ENCODE measurements around the gene TLR7.

Gene TLR7

GRCh38 chrX:12891171-12891570 is 24.3 kb downstream of the TLR7 start:
- DNase-seq (ENCODE audit: low read depth) = no peak

DNA sequence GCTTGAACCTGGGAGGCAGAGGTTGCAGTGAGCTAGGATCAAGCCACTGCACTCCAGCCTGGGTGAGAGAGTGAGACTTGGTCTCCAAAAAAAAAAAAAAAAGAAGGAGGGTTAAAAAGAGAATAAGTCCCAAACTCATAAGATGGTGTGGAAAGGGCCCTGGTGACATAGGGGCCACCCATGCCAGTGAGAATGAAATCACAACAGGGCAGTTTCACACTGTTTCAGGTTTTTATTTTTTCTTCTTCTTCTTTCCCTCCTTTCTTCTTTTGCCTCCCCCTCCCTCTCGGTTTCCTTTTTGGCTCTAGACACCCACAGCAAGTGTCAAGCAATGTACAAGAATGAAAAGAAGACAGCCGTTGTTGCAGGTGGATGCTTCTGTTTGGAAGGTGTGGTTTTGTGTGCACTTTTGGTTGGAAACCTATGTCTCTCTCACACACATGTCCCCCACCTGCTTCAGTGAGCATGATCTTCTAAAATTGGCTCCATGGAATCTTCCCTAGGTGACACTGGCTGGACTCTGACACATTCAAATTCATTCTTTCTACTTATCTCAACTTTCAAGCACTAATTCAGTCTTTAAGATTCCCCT is 25.1 kb downstream of the TLR7 start:
- DNase-seq (ENCODE audit: low read depth) = no peak

- peak; percentile 9 for DNase-seq (ENCODE audit: low read depth)
Measured at GRCh38 chrX:12892716-12893115, 25.8 kb downstream of the TLR7 start.

DNA sequence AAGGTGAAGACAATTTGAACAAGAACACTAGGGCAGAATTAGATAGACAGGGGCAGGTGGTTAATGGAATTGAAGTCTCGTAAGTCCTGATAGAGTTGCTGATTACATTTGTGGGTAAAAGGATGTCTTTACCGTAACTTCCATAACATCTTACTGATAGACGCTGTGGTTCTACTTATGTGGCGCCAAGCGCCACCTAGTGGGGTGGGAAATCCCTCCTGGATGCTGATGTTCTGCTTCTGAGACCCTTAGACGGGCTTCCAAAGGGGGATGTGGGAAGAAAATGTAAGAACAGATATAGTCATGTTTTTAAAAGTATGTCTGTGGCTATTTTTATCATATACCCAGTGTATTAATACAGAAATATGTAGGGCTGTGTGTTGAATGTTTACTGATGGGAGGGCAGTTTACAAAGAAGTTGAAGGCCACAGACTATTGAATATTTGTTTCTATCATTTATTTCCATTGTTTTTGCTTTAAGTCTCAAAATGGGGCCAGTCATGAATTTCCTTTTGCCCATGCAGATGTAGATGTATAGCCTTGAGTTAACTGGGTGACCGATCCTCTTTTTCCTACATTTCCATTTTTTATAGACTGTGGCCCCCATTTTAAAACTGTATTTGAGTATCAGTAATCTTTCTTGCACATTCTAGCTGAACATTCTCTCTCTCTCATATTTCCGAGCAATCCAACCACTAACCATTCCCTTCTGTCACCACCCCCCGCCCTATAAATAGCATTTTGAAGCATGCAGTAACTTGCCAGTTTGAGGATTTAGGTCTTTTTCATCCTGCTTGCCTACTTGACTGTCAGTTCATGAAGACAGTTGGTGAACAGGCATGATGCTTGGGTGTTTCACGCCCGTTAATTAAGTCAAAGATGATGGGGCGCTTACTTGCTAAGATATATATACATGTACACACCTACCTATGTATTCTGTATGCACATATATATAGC is 27.5 kb downstream of the TLR7 start:
- DNase-seq (ENCODE audit: low read depth) = peak; percentile 1

DNA sequence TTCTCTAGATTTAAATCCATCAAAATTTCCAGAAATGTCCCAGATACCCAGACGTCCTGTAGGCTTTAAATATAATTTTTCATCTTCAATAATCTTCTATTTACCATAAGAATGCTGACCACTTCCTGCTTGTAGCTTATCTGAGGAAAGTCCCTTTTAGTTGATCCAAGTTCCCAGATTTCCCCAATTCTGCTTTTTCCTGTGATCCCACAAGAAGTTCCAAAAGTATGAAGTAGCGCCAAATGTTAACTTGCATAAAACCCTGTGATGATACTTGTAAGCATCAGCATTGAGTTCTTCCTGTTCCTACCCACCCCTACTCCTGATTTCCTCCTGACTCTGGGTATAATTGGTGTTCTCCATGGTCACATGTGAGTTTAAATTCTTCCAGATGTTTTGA is 29.0 kb downstream of the TLR7 start:
- DNase-seq (ENCODE audit: low read depth) = no peak

GRCh38 chrX:12896935-12897334 is 30.1 kb downstream of the TLR7 start:
- DNase-seq (ENCODE audit: low read depth) = no peak

- DNase-seq (ENCODE audit: low read depth) = no peak
Measured at GRCh38 chrX:12898073-12898472, 31.2 kb downstream of the TLR7 start.

DNA sequence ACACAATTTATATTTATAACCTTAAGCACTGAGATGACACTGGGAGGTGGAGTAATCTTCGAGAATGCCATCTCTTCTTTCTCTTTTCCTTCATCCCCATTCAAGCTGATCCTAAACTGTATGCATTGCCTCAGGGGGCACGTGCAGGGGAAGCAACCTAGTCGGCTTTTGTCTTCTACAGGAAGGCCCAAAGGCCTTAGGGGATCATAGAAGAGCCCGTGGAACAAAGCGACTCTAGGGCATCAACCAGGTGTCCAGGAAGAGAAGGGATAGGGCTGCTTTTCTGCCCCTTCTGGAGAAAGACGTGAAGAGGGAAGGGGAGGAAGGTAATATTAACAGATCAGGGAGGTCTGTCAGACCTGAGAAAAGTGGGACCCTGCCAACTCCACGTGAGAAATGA is 32.6 kb downstream of the TLR7 start:
- no peak for DNase-seq (ENCODE audit: low read depth)

DNA sequence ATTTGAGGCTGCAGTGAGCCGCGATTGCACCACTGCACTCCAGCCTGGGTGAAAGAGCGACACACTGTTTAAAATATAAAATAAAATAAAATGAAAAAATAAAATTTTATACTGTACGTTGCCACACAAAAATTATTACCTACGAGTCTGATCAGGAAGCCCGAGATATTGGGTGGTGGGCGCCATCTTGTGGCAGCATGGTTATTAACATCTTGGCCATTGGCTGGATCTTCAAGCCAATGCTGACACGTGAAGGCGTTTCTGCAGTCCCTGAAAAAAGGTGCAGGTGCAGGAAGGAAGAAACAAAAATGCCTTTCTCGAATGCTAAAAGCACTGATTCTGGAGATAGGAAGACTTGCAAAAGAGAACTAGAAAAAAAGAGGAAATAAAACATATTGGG is 34.6 kb downstream of the TLR7 start:
- peak; percentile 15 for DNase-seq (ENCODE audit: low read depth)

DNA sequence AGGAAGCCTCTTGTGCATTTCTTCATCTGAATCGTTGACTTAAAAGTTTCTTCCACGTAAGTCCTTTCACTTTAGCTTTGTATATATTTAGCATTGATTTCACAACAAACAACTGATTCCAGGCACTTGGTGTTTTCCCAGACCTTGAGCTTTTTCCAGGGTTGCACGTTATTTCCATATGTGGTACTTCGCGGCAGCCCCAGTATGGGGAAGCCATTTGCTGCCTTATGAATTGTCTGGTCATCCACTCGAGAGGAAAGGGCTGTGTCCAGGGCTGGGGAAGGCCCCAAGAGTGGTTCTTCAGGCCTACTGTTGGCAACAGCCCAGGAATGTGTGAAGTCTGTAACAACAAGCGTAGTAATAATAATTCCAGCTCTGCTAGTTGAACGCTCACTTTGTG is 36.8 kb downstream of the TLR7 start:
- DNase-seq (ENCODE audit: low read depth) = peak; percentile 74

DNA sequence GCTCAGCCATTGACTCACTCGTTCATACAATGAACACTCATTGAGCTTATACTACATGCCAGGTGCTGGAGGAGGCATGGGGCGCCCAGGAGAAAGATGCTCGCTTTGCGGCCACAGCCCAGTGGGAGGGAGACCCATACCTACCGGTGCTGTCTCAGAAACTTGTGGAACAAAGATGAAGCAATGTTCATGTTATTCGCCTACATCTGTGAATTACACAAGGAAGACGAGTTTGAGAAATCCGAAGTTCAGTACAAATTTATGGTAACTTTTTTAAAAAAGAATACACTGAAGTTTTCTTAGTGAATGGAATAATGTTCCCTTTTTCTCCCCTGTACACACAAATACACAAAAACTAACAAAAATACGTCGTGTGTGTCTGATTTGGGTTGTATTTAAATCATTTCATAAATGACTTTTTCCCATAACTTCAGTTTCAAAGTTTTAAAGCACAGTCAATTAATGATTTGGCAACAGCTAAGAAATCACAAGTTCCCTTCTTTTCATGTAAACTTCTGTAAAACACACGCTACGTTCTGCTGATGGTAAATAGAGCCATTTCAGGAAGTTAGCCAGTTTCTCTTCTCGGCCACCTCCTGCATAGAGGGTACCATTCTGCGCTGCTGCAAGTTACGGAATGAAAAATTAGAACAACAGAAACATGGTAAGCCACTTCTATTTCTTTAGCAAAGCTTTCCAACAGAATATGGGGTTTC is 39.3 kb downstream of the TLR7 start, which contains the start of gene TLR8:
Gene TLR8, plus strand, starts transcription at position 575 of the 716 bp plus-strand sequence. Its CDS starts 87 bp downstream, at position 662.
- DNase-seq (ENCODE audit: low read depth) = no peak

GRCh38 chrX:12910423-12911121 is 43.7 kb downstream of the TLR7 start:
- no peak for DNase-seq (ENCODE audit: low read depth)

DNA sequence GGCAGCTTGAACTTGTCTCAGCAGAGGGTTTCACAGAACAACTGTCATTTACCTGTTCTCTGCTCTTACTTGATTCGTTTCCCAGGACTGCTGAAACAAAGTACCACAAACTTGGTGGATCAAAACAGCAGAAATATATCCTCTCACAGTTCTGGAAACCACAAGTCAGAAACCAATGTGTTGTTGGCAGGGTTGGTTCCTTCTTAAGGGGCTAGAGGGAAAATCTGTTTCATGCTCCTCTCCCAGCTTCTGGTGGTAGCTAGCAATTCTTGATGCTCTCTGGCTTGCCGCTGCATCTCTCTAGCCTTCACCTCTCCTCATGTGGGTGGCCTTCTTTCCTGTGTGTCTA is 44.2 kb downstream of the TLR7 start:
- no peak for DNase-seq (ENCODE audit: low read depth)

DNA sequence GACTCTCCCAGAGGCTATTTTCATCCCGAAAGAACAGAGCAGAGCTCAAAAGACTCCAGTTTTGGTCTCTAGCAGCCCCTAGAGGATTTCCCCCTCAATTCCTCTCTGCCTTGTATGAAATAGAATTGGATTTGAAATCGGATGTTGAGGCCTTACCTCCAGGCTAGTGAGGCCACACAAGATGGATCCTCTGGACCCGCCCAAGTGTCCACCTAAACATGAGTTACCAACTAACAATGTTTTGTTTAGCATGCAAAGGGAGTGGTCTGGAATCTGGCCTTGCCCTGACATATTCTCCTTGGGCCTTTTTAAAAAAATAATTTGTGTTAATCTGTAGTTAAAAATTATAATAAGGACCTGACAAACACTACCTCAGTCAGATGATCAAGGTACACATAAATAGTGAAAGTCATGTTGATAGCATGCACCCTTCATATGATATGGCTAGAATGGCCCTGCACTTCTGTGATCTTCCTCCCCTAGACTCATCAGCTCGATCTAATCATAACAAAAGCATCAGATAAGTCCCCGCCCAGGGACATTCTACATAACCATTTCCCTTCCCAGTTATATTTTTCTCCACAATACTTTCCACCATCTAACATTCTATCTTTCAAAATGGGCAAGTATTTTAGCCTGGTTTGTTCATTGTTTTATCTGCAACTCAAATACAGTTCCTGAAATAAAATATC is 46.1 kb downstream of the TLR7 start:
- DNase-seq (ENCODE audit: low read depth) = no peak

- DNase-seq (ENCODE audit: low read depth) = no peak
Measured at GRCh38 chrX:12917753-12918152, 50.9 kb downstream of the TLR7 start.

DNA sequence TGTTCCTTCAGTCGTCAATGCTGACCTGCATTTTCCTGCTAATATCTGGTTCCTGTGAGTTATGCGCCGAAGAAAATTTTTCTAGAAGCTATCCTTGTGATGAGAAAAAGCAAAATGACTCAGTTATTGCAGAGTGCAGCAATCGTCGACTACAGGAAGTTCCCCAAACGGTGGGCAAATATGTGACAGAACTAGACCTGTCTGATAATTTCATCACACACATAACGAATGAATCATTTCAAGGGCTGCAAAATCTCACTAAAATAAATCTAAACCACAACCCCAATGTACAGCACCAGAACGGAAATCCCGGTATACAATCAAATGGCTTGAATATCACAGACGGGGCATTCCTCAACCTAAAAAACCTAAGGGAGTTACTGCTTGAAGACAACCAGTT is 52.2 kb downstream of the TLR7 start:
- DNase-seq (ENCODE audit: low read depth) = no peak

- DNase-seq (ENCODE audit: low read depth) = no peak
Measured at GRCh38 chrX:12919620-12920019, 52.7 kb downstream of the TLR7 start.

- no peak for DNase-seq (ENCODE audit: low read depth)
Measured at GRCh38 chrX:12920990-12921389, 54.1 kb downstream of the TLR7 start.

GRCh38 chrX:12921886-12922598 is 55.2 kb downstream of the TLR7 start:
- peak; percentile 19 for DNase-seq (ENCODE audit: low read depth)

DNA sequence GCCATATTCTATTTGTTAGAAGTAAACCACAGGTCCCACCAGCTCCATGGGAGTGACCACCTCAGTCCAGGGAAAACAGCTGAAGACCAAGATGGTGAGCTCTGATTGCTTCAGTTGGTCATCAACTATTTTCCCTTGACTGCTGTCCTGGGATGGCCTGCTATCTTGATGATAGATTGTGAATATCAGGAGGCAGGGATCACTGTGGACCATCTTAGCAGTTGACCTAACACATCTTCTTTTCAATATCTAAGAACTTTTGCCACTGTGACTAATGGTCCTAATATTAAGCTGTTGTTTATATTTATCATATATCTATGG is 55.7 kb downstream of the TLR7 start:
- DNase-seq (ENCODE audit: low read depth) = no peak

DNA sequence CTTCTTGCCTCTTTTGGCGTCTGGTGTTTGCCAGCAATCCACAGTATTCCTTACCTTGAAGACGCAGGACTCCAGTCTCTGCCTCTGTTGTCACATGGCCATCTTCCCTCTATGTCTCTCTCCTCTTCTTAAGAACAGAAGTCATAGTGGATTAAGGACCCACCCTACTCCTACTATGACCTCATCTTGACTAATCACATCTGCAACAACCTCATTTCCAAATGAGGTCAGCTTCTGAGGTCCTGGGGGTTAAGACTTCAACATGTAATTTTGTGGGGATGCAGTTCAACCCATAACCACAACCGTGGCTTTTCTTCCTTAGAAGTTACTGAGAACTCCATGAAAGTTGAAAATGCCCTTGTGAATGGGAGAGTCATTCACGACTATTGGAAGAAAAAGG is 62.8 kb downstream of the TLR7 start:
- no peak for DNase-seq (ENCODE audit: low read depth)
